Measurements from ENCODE around the gene CASQ2.

- TF ChIP-seq CTCF (IDR thresholded peaks at IDR 0.05) (no peak), POLR2AphosphoS5 (IDR thresholded peaks at IDR 0.05) (no peak)
Measured at GRCh38 chr1:115813727-115814126, 45.2 kb upstream of the CASQ2 start.
